Sciatic nerve (tissue), 2 donors: ENCODE data around the gene C1QTNF1. TPM values are rescaled to one million over a fixed set of nuclear protein-coding genes. Genes with fewer than 3 reads are reported as not detected.

Experiments used
- ATAC-seq: fragments of 200-7000 bp; cut with Tn5 transposase; one replicate; pipeline ENCODE4 v1.9.1; 2020; ENCODE audit warnings: mild to moderate bottlenecking, moderate library complexity
- DNase-seq: peaks from one replicate; pipeline ENCODE4 v3.0.0-alpha.2; 2020; ENCODE audit warnings: low spot score
- intact Hi-C: fragments of 100-400 bp; cut with DNase I; formaldehyde crosslinking; loops from one replicate; pipeline ENCODE4 v1.14.2; 2022
- total RNA-seq: library from RNA; stranded (reverse); fragmentation: NEBNext Ultra II Directional; extraction: Animal tissue kit (Norgen Biotek cat#: 25700); gene quantifications from one replicate; pipeline ENCODE4 v1.2.1, GENCODE V29; 2021
- donor health status: DM: no; HTN: no; CAD: no.
- donor health status: DM: no; HTN: no; CAD: no.

The C1QTNF1 gene
- total RNA-seq, 1 donor from 2014 or later = 22.6 TPM

DNA sequence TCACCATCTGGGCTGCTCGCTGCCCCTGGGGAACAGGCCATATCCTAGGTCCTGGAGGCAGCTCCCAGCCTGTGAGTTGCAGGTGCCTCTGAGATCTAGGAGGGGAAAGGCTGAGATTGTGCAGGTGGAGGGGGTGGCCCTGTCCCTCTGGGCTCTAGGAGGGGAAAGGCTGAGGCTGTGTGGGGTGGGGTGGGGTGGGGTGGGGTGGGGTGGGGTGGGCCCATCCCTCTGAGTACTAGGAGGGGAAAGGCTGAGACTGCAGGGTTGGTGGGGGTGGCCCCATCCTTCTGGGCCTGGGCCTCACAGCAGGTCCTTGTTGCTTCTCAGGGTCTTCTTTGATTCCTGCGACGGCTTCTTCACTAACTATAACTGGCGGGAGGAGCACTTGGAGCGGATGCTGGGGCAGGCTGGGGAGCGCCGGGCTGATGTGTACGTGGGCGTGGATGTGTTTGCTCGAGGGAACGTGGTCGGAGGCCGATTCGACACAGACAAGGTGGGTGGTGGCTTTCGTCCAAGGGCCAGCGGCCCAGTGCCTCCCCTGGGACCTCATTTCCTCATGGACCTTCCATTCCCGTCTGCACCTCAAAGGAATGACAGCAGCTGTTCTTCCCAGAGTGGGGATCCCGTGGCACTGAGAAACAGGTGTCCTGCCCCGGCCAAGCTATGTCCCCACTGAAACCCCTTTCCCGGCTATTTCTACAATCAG, 57.8 kb downstream of the C1QTNF1 start:
- no peak for DNase-seq
- ATAC-seq = peak; percentile 5
- intact Hi-C loops = no loop called here

DNA sequence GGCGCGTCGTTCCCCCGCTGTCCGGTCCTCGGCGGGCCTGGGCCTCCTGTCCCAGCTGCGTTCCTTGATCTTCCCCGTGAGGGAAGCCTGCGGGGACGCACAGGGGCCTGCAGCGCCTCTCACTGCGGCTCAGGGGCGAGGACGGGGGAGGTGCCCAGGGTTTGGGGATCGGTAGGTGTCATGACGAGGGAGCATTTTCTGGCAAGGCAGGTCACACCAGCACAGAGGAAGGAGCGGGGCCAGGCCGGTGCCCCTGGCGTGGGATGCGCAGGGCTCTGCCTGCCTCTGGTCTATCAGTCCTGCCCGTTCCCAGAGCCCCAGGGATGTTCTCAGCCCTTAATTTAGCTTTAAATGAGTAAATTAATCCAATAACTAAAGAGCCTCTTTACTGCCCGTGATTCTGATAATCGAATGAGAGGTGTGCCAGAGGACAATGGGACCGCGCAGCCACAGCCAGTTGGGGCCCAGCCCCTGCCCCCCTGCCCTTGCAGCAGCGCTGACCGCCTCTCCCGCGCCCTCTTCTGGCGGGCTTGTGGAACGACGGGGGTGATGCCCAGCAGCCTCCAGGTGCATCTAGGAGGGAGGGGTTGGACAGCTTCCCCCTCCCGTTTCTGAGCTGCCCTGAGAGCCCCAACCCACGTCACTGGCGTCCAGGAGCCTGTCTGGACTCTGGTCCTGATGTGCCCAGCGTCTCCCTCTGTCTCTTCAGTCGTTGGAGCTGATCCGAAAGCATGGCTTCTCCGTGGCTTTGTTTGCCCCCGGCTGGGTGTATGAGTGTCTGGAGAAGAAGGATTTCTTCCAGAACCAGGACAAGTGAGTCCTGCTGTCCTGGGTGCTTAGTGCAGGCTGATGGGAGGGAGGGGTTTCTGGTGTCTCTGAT, 58.6 kb downstream of the C1QTNF1 start:
- DNase-seq (no peak), ATAC-seq (peak; percentile 64)
- intact Hi-C loops = no loop called here

DNA sequence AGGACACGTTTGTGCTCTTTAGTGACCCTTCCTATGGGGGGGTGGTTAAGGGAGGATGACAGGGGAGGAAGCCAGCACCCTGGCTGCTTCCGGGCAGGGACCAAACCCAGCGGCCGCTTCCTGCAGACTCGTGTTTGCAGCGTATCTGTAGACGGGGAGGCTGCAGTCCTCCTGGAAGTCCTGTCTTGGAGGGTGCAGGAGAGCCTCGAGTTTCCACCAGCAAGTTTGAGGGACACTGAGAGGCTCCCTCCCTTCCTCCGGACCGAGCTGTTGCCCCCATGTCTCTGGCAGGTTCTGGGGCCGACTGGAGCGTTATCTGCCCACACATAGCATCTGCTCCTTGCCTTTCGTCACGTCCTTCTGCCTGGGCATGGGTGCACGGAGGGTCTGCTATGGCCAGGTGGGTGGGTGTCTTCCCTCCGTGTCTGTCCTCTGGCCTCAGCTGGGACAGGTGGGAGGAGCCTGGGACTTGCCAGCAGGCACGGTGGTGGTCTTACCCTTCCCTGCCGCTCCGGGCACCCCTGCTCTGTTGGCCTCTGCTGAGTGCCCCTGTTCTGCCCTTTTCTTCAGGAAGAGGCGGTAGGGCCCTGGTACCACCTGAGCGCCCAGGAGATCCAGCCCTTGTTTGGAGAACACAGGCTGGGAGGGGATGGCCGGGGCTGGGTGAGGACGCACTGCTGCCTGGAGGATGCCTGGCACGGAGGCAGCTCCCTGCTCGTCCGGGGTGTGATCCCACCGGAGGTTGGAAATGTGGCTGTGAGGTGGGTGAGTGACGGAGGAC, 59.4 kb downstream of the C1QTNF1 start:
- ATAC-seq = no peak
- intact Hi-C loops = no loop called here
- no peak for DNase-seq

DNA sequence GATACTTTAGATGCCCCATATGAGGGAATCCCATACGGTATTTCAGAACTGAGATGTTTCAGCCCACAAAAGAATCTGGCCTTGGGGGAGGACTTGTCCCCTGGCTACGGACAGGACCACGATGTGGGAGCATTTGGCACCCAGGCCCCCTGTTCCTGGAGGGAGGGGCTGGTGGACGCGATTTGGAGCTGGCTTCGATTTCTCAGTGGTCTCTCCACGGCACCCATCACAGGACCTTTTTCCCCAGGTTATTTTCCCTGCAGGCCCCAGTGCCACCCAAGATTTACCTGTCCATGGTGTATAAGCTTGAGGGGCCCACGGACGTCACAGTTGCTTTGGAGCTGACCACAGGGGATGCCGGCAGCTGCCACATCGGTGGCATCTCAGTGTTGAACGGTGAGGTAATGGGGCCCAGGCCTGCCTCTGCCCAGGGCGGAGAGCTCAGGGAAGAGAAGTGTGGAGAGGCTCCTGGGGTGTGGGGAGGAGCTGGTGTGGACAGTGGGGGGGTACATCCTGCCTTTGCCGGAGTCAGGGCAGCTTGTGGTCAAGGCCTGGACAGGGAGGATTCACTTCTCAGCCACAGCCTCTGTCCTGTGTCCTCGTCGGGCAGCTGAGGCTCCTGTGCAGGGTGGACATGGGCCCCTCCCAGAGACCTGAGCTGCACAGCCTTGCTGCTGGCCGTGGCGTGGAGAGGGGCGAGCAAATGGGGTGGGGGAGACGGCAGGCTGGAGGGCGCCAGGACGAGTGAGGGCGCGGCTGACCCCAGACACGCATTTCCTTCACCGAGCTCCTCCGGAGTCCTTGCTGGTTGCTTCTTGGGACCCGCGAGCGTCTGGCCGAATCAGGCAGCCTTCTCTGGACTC, 60.6 kb downstream of the C1QTNF1 start:
- intact Hi-C loops = loop anchor here (5.0 kb wide), 1 partner anchor 303 kb away; no protein-coding TSS in a partner anchor
- ATAC-seq (no peak), DNase-seq (no peak)

DNA sequence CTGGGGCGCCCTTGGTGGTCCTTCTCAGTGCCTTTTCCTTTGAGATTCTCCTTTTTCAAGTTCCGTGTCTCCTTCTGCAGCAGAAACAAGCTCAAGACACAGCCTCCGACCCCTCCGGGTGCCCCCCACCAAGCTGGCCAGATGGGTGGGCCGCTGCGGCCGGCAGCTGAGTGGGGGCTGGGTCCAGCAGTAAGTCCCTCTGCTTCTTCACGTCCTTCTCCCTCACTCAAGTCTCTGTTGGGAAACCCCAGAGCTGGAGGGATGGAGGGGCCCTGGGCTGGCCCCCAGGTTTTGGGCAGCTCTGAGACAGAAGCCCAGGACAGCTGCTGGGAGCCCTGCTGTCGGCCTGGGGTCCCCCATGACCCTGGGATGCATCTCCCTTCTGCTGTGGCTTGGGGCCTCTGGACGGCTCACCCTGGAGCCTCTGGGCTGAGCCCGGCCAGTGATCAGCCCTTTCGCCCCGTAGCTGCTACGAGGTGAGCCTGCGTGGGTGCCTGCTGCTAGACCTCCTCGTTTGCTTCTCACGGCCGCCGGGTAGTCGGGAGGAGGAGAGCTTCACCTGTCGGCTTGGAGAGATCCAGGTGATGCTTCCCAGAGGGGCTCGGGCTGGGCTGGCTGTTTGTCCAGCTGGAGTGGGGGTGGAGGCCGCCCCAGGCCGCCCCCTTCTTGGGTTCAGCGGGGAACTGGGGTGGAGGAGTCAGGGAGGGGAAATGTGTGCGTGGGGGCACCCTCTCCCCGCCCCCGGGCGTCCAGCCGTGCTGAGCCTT, 61.4 kb downstream of the C1QTNF1 start:
- DNase-seq (no peak), ATAC-seq (no peak)
- intact Hi-C loops = loop anchor here (5.0 kb wide), 1 partner anchor 302 kb away; no protein-coding TSS in a partner anchor

DNA sequence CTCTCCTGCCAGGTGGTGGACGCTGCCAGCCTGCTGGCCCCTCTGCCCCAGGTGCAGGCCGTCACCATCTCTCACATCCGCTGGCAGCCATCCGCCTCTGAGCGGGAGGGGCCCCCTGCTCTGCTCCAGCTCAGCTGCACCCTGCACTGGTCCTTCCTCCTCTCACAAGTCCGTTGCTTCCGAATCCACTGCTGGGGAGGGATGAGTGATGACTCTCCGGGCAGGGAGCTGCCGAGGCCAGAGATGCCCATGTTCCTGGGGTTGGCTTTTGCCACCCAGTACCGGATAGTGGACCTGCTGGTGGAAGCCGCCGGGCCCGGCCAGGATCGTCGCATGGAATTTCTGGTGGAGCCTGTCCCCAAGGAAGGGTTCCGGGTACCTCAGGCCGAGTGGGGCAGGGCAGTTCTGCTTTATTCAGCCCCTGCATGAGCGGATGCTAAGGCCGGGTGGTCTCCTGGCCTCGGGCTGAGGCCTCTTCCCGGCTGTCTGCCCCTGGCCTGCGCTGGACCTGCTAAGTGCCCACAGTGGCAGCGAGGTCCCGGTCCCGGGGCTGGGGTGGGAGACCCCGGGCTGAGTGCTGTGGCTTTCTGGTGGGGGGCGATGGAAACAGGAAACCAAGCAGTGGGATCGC, 62.1 kb downstream of the C1QTNF1 start:
- intact Hi-C loops = loop anchor here (5.0 kb wide), 1 partner anchor 301 kb away; no protein-coding TSS in a partner anchor
- DNase-seq = no peak
- no peak for ATAC-seq

DNA sequence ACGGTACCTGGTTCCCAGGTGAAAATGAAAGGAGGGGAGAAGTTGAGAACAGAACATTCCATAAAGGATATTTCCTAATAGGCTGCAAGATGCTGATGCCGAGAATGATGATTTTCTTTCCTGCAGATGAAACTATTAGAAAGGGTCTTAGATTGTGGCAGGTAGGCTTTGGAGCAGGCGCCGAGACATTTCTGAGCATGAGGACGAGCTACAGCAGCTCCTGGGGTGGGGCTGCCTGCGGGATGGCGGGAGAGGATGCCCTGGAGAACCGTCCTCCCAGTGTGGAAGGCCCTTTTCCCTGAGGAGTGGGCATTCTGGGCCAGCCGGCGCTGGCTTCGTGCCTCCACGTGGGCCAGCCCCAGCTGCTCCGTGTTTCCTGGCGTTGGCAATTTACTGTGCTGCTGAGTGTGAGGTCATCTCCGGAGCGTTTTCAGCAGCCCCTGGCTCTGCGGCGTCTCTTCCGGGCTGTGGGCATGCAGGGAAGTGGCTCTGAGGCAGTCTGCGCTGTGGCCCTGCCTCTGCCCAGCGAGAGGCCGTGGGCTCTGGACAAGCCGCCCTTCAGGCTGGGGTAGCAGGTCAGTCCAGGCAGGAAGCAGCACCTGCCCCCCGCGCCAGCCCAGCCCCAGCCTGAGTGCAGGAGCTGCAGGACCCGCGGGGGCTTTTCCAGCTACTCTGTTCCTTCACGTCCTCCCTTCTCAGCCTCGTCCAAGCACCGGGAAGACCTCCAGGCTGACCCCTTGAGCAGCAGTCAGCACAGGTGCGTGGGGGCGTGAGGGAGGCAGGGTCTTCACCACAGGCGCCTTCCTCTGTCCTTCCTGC, 62.8 kb downstream of the C1QTNF1 start:
- DNase-seq = no peak
- intact Hi-C loops = loop anchor here (5.0 kb wide), 1 partner anchor 300 kb away; no protein-coding TSS in a partner anchor
- no peak for ATAC-seq

DNA sequence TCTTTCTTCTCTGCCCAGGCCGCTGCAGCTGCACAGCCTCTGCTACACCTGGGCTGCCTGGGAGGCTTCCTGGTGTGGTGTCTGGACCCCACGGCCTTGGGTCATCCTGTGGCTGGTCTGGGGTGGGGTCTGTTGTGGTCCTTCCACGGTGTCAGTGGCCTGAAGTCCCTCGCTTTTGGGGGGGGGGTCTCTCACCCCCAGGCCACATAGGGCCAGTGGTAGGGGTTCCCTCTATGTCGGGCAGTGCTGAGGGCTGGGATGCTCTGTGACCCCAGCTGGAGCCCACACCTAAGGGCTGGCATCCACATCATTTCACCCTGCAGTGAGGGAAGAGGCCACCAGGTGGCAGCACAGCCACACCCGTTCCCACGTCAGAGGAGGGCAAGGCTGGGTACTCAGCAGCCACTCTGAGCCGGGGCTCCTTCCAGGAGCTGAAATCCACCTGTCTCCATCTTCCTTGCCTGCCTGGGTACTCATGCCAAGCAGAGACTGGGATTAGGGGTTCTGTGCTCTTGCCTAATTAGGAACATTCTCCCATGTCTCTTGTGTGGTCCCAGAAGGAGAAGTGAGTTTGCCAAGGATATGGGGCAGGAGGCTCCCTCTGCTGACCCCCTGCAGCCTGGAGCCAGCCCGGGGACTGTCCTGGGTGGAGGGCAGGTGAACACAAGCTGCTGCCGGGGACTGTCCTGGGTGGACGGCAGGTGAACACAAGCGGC, 63.6 kb downstream of the C1QTNF1 start:
- ATAC-seq = peak; percentile 67
- intact Hi-C loops = loop anchor here (5.0 kb wide), 1 partner anchor 300 kb away; no protein-coding TSS in a partner anchor
- DNase-seq = peak; percentile 87

DNA sequence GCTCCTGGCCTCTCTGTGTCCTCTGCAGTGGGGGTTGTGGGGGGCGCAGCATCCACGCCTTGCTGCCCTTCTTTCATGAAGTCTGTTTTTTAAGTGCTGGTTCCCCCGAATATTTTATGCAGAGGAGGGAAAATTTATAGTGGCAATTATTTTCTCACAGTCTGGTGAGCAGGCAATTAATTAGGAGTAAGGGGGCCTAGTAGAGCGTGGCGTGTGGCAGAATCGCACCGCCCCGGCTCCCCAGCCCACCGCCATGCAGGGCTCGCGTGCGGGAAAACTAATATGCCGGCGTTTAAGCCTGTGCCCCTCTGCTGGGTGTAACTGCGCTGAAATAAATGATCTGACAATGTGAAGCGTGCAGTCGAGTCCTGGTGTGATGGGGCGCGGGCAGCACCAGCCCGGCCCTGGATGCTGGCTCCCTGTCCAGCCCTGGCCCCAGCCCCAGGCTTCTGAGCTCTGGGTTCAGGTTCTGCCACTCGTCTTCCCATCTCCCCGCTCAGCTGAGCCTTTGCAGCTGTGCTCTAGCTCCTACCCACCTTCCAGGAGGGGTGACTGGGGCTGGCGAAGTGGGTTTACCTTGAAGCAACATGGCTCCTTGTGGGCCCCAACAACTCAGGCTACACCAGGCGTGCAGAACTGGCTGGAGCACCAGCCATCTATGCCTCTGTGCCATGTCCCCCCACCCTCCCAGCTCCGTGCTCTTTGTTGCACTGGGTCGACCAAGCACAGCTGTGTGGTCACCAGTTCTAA, 64.5 kb downstream of the C1QTNF1 start:
- intact Hi-C loops = loop anchor here (5.0 kb wide), 1 partner anchor 299 kb away; no protein-coding TSS in a partner anchor
- DNase-seq (no peak), ATAC-seq (no peak)

DNA sequence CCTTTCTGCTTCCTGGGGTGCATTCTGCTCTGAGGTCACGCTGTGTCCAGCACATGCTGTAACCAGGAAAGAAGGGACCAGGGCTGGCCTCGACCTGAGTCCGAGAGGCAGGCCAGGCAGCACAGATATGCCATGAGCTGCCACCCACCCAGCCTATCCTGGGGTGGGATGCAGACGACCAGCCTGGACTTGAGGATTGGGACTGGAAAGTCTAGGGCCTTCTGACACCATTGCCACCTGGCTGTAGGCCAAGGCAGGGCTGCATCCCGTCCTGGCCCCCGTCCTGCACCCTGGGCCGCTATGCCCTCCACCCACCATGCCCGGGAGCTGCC, 65.0 kb downstream of the C1QTNF1 start:
- intact Hi-C loops = loop anchor here (5.0 kb wide), 1 partner anchor 298 kb away; no protein-coding TSS in a partner anchor
- DNase-seq (no peak), ATAC-seq (no peak)

DNA sequence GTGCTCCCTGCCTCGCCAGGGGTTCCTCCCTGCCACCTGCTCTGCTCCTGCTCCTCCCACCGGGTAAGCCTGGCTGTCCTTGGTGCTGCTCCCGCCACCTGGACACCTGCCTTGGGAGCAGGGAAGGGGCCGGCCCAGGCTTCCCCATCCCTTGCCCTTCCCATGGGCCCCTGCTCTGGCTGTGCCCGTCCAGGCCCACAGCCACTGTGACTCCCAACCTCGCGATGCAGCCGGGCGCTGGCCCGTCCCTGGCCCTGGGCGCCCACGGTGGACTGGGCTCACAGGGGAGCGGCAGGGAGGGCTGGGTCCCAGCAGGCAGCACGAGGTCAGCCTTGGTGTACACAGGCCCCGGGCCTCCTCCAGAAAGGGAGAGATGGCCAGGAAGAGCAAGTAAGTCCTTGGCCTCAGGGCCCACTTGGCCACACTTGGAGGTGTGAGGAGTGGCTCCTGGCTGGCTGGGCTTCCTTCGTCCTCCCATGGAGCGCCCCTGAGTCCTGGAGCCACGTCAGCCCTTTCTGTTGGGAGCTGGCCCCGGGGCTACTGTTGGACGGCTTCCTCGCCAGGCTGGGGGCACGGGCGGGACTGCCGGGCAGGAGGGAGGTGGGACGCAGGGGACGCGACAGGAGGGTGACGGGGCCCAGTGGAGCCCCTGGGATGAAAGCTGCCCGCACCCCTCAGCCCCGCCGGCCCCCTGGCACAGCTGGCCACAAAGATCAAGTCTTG, 65.9 kb downstream of the C1QTNF1 start:
- ATAC-seq (no peak), DNase-seq (no peak)
- intact Hi-C loops = loop anchor here (5.0 to 10.0 kb wide), 2 partner anchors 297 to 615 kb away; no protein-coding TSS in a partner anchor

DNA sequence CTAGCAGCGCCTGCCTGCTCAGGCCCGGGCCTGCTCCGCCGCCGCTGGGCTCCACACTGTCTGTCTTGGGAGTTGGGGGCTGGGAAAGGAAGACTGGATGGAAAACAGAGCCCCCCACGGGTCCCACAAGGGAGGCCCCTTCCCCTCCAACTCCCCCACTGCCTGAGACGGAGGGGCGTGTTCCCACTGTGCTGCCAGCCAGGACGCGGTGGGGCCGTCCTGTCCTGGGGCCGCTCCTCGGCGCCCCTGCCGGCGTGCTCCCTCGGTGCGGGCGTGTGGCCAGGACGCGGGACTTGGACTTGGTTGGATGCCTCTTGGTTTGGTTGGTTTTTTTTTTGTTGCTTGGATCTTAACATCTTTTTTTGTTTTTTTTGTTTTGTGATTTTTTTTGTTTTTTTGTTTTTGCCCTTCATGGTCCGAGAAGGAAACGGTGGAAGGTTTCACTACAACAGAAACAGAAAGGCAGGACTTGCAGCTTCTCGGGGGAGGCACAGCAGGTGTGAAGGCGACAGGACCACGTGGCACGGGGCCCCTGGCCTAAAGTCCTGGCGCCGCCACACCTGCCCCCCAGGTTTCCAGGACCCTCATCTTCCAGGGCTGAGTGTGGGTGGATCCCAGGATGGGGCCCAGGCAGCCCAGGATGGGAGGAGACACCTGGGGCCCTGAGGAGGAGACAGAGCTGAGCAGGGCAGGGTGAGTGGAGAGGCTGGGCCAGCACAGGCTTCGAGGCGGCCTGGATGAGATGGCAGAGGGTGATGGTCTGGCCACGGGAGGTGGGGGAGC, 66.7 kb downstream of the C1QTNF1 start:
- DNase-seq (no peak), ATAC-seq (peak; percentile 49)
- intact Hi-C loops = loop anchor here (10.0 kb wide), 1 partner anchor 614 kb away; no protein-coding TSS in a partner anchor

DNA sequence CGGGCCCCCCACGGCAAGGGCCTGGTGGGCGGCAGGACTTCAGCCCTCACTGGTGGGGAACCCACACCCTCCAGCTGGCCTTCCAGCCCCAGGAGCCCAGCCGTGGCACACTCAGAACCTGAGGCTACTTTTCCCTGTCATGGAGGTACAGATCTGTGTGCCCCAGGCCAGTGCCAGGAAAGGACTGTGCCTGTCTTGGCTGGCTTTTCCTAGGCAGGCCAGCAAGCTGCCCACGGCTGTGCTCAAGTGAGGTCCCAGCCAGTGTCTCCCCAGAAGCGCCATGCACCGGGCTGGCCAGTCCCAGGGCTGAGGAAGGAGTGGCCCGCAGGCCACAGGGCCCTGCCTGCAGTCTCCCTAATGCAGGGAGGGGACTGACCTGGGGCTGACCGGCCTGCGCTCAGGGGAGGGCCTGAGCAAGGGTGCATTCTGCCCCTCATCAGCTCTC, 67.3 kb downstream of the C1QTNF1 start:
- DNase-seq (no peak), ATAC-seq (no peak)
- intact Hi-C loops = loop anchor here (10.0 kb wide), 1 partner anchor 614 kb away; no protein-coding TSS in a partner anchor
